HG03066 (cell line): ENCODE data around the gene POLR3B.

Source experiments
- ATAC-seq: cut with Tn5 transposase; IDR thresholded peaks from one replicate; pipeline ENCODE4 v1.9.1; 2021; ENCODE audit warnings: low read depth; ENCODE audit not compliant: unreplicated experiment

Gene POLR3B

GRCh38 chr12:106409878-106410277, 52.3 kb downstream of the POLR3B start:
- no peak for ATAC-seq

- no peak for ATAC-seq
Measured at GRCh38 chr12:106412563-106412962, 55.0 kb downstream of the POLR3B start.

GRCh38 chr12:106415134-106415533, 57.6 kb downstream of the POLR3B start:
- ATAC-seq = no peak

- ATAC-seq = no peak
Measured at GRCh38 chr12:106416273-106416672, 58.7 kb downstream of the POLR3B start.

GRCh38 chr12:106417926-106418910, 60.7 kb downstream of the POLR3B start:
- no peak for ATAC-seq

GRCh38 chr12:106418970-106419369, 61.4 kb downstream of the POLR3B start:
- ATAC-seq = no peak

DNA sequence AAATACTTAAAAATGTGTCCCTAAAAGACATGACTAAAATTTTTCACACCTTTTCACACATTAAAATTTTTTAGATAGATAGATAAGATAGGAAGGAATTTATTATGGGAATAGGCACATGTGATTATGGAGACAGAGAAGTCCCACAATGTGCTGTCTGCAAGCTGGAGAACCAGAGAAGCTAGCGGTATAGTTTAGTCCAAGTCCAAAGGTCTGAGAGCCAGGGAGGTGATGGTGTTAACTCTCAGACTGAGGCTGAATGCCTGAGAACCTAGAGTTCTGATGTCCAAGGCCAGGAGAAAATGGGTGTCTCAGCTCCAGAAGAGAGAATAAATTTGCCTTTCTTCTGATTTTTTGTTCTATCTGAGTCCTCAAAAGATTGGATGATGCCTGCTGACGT, 65.7 kb downstream of the POLR3B start:
- no peak for ATAC-seq

DNA sequence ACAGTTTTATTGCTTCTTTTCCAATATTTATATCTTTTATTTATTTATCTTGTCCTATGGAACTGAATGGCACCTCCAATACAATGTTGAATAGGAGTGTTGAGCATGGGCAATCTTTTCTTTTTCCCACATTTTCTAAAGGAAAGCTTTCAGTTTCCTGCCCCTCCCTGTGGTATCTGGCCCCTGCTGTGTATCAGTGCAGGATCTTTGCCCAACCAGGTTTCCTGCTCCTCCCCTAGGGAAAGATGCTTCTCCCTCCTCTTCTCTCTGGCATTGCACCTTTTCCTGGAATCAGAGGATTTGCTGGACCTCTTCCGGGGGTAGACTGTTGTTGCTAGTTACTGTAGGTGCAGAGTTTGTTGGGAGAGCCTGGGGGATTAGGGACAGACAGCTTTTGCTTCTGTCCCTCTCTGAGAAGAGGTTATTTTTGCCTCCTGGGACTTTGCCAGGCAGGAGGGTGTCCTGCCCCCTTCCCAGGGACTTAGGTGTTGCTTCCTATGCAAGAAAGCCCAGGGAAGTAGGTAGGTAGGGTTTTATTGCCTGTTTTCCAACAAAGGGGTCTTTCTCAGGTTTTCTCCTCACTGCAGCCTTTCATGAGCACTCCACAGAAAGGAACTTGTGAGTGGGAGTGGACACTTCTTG, 67.6 kb downstream of the POLR3B start:
- no peak for ATAC-seq

- ATAC-seq = no peak
Measured at GRCh38 chr12:106427917-106428316, 70.4 kb downstream of the POLR3B start.

DNA sequence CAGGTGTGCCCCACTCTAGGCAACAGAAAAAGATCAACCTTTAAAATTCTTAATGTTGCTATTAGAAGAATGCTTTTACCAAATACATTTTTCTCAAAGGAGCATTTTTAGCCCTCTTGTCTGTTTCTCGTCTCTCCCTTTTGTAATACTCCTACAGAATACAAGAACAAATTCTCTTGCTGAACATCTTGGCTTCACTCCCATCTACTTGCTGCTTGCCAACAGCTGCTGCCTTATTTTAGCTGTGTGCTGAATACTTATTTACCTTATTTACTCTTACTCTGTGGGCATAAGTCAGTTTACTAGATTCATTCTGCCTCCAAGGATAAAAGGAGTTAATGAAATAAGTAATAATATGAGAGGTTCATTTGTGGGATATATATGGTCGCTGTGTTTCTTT, 70.8 kb downstream of the POLR3B start:
- ATAC-seq = no peak

- ATAC-seq = no peak
Measured at GRCh38 chr12:106429043-106429552, 71.5 kb downstream of the POLR3B start.

DNA sequence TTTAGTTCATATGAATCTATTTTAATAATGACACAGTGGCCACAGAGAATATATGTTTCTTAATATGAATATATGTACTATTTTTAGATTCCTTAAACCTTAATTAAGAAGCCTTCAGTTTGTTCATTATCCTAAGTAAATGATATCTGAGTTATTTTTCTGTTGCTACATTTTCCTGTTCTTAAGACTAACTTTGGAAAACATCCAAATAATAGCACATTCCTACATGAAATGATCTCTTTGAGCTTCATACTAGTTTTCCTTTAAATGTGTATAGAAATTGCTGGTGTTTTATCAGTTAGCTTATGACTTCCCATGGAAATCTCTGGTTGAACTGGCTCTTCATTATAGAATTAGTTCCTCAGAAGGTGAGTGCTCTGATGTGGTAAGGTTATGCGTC, 72.1 kb downstream of the POLR3B start:
- no peak for ATAC-seq

DNA sequence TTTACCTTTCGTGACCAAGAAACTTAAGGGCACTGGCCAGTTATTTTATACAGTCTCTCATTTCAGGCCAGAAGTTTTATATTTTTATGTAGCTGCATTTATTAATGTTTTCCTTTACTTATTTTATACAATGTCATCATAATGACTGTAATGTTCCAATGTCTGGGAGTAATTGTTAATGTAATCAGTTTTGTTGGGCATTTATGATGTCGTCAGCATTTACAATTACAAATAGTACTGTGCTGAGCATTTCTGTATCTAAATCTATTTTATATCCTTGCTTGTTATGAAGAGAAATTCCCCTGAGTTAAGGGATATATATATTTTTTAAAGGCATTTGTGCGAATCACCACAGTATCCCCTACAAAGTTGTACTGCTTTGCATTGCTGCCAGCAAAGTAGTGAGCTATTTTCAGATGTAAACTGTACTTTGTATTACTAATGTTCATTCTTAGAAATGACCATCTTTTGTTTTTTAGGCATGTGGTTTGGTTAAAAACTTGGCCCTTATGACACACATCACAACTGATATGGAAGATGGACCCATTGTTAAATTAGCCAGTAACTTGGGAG, 74.4 kb downstream of the POLR3B start:
- no peak for ATAC-seq

DNA sequence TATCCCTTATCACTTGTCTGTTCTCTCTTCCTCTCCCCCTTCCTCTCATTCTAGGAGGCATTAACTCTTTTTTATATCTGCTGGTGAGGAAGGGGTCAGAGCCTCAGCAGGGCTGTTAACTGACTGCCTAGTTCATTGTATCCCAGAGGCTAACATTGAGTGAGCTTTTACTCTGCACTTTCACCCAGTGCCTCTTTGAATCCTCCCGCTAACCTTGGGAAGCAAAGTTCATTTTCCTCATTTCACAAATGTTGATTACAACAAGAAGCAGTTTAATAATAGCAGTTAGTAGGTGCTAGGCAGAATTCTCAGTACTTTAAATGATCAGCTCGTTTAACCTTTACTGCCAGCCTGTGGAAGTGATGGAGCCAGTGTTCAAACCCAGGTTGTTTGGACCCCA, 75.5 kb downstream of the POLR3B start:
- no peak for ATAC-seq

GRCh38 chr12:106434526-106434925, 77.0 kb downstream of the POLR3B start:
- no peak for ATAC-seq

DNA sequence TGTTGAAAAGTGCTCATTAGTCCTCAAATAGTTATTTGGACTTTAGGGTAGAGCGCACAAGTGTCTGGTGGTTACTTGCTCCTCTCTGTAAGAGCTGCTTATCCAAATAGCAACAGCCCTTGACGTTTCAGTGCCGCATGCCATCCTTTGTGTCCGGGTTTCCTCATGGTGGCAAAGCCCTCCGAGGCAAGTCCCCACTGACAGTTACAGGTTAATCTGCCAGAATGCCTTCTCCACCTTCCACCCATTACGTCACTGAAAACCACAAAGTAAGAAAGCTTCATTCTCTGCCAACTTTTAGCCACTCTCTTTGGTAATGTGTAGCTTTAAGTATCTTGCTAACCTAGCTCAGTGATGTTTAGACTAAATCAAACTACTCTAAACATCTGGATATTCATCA, 78.6 kb downstream of the POLR3B start:
- ATAC-seq = no peak

GRCh38 chr12:106442575-106442974, 85.0 kb downstream of the POLR3B start:
- no peak for ATAC-seq

DNA sequence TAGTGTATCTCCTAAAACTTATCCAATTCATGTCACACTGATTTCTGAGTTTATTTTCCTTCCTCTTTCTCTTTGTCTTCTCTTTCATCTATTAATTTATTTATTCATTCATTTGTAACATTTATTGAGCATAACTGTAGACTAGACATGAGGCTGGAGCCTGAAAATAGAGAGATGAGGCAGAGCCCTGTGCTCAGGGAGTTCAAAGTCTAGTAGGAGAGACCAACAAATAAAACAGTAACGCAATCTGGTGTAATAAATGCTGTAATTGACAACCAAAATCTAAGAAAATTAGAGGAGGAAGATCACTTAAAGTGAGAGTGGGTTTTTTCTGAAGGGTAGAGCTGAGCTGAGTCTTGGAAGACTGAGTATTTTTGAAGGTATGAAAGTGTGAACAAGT, 87.5 kb downstream of the POLR3B start:
- ATAC-seq = no peak

DNA sequence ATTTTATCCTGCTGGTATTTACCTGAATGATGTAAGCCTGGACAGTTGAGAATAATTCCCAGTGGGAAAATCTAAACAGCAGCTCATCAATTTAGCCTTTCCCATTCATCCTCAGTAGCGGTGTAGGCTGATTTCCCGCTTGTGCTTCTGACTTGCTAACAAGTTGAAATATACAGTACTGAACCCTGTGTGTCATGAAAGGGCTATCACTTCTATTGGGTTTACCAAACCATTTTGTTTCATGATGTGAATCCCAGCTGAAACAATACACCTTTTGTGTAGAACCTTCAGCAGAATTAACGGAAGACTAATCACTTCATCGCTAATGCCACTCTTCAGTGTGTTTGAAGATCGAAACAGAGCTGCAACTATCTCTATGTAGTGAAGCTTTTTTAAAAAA, 88.4 kb downstream of the POLR3B start:
- no peak for ATAC-seq

- ATAC-seq = no peak
Measured at GRCh38 chr12:106446419-106447092, 89.0 kb downstream of the POLR3B start.

- no peak for ATAC-seq
Measured at GRCh38 chr12:106452309-106452708, 94.8 kb downstream of the POLR3B start.
